Neutrophil (primary cell): ENCODE data around the gene AADACL4.

Experiments
- H3K27ac ChIP-seq: fragments of 200-600 bp; sonication (generic); 2 replicates; pipeline ENCODE4 v1.5.1; 2016; ENCODE audit warnings: mild to moderate bottlenecking, moderate library complexity
- H3K27me3 ChIP-seq: fragments of 200-600 bp; sonication (generic); 2 replicates; pipeline ENCODE4 v1.6.0; 2016; ENCODE audit warnings: mild to moderate bottlenecking
- H3K36me3 ChIP-seq: fragments of 200-600 bp; sonication (generic); 2 replicates; pipeline ENCODE4 v1.5.1; 2017
- H3K4me1 ChIP-seq, 2 experiments: fragments of 200-600 bp in 1 of 2; sonication (generic) in 1 of 2; 1 replicate in 1 of 2; 2 replicates in 1 of 2; pipeline versions ENCODE4 v1.5.1 to v1.6.1; 2013 to 2016; ENCODE audit warnings: low read depth in 1 of 2, low read length in 1 of 2, mild to moderate bottlenecking in 1 of 2, moderate library complexity in 1 of 2; ENCODE audit not compliant: control insufficient read depth in 1 of 2, insufficient read depth in 1 of 2
- H3K4me3 ChIP-seq, 2 experiments: fragments of 200-600 bp in 1 of 2; sonication (generic) in 1 of 2; 1 replicate in 1 of 2; 2 replicates in 1 of 2; pipeline ENCODE4 v1.5.1; 2013 to 2016; ENCODE audit warnings: low read depth in 1 of 2, low read length in 1 of 2, mild to moderate bottlenecking in 1 of 2, moderate library complexity in 1 of 2
- H3K9me3 ChIP-seq: fragments of 200-600 bp; sonication (generic); 2 replicates; pipeline ENCODE4 v1.5.1; 2016
- TF ChIP-seq, protein P1 (sequence below): fragments of 200-600 bp; sonication (generic); IDR thresholded peaks from 2 replicates; pipeline ENCODE4 v1.5.1; 2016; ENCODE audit warnings: antibody characterized with exemption

Gene AADACL4

GRCh38 chr1:12697397-12697796 is 53.5 kb downstream of the AADACL4 start:
- TF ChIP-seq, protein P1, sequence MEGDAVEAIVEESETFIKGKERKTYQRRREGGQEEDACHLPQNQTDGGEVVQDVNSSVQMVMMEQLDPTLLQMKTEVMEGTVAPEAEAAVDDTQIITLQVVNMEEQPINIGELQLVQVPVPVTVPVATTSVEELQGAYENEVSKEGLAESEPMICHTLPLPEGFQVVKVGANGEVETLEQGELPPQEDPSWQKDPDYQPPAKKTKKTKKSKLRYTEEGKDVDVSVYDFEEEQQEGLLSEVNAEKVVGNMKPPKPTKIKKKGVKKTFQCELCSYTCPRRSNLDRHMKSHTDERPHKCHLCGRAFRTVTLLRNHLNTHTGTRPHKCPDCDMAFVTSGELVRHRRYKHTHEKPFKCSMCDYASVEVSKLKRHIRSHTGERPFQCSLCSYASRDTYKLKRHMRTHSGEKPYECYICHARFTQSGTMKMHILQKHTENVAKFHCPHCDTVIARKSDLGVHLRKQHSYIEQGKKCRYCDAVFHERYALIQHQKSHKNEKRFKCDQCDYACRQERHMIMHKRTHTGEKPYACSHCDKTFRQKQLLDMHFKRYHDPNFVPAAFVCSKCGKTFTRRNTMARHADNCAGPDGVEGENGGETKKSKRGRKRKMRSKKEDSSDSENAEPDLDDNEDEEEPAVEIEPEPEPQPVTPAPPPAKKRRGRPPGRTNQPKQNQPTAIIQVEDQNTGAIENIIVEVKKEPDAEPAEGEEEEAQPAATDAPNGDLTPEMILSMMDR, result no peak

GRCh38 chr1:12703821-12704451 is 60.1 kb downstream of the AADACL4 start:
- no peaks in the 10 kb centered on the region for H3K36me3 ChIP-seq
- no peak overlapping the region for H3K27ac ChIP-seq
- TF ChIP-seq, protein P1, result no peak
- H3K4me1 ChIP-seq, result peaks cover 18 to 21% of the 10 kb centered on the region in 2 experiments
- H3K4me3 ChIP-seq, result no peak overlapping the region
- no peaks in the 10 kb centered on the region for H3K27me3 ChIP-seq
- no peaks in the 10 kb centered on the region for H3K9me3 ChIP-seq

More at GRCh38 chr1:12697397-12697796, 53.5 kb downstream of the AADACL4 start:
- Histone ChIP-seq H3K27me3 (no peaks in the 10 kb centered on the region), H3K27ac (no peak overlapping the region), H3K36me3 (no peaks in the 10 kb centered on the region), H3K9me3 (no peaks in the 10 kb centered on the region), H3K4me3 (no peak overlapping the region), H3K4me1 (peaks cover 13 to 17% of the 10 kb centered on the region in 2 experiments)

GRCh38 chr1:12706061-12706460 is 62.2 kb downstream of the AADACL4 start:
- Histone ChIP-seq H3K36me3 (no peaks in the 10 kb centered on the region), H3K9me3 (no peaks in the 10 kb centered on the region), H3K27ac (no peak overlapping the region), H3K4me1 (peaks cover 39 to 42% of the 10 kb centered on the region in 2 experiments), H3K27me3 (no peaks in the 10 kb centered on the region), H3K4me3 (no peak overlapping the region)
- TF ChIP-seq, protein P1, result no peak

DNA sequence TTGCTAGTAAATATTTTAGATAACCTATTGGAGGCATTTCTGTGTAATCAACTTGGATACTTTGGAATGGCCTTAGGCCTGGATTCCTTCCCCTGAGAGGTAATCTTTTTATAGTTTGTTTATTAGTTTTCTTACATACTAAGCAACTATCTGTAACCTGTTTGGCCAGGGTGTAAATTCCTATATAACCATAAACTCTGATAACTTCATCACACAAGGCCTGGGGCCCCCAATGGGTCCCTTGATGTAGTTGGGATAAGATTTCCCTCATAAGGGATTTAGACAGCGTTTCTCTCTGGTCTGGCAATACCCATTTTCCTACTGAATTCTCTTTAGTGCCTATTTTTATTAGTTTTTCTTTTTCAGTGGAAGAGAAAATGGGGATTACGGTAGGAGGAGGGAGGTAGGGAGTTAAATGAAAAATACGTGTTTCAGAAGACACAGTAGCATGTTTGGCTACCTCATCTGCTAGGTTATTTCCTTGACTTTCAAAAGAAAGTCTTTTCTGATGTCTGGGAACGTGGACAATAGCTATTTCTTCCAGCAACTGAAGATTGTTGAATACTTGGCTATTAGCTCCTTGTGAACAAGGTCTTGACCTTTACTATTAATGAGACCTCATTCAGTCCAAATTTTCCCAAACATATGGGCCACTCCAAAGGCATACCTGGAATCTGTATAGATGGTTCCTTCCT is 64.7 kb downstream of the AADACL4 start:
- H3K36me3 ChIP-seq, result no peaks in the 10 kb centered on the region
- no peaks in the 10 kb centered on the region for H3K27me3 ChIP-seq

GRCh38 chr1:12709091-12709491 is 65.2 kb downstream of the AADACL4 start:
- Histone ChIP-seq H3K36me3 (no peaks in the 10 kb centered on the region), H3K4me3 (peak overlapping the region in 1 of 2 experiments; percentile 6), H3K4me1 (peaks cover 68 to 73% of the 10 kb centered on the region in 2 experiments), H3K27me3 (no peaks in the 10 kb centered on the region), H3K27ac (peak overlapping the region; percentile 65), H3K9me3 (no peaks in the 10 kb centered on the region)
- TF ChIP-seq, protein P1, result no peak

More for the DNA sequence above, 64.7 kb downstream of the AADACL4 start:
- peaks cover 64 to 67% of the 10 kb centered on the region in 2 experiments for H3K4me1 ChIP-seq
- H3K9me3 ChIP-seq, result no peaks in the 10 kb centered on the region
- H3K4me3 ChIP-seq, result peak overlapping the region in 1 of 2 experiments; percentile 6
- TF ChIP-seq, protein P1, result no peak
- peak overlapping the region; percentile 65 for H3K27ac ChIP-seq
